K562 (cell line): Measurements from ENCODE around the gene FAM120B.

Experiments used
- CTCF ChIP-seq, 3 experiments: IDR thresholded peaks in 2 of 3; conservative IDR thresholded peaks in 1 of 3; 2 replicates each; pipeline ENCODE4 v1.5.1; 2011 to 2012; ENCODE audit warnings: low read length in 3 of 3, mild to moderate bottlenecking in 3 of 3, control low read depth in 2 of 3, improper control_type of control experiment in 1 of 3, inconsistent platforms in 1 of 3, low read depth in 1 of 3, mixed read lengths in 1 of 3, moderate library complexity in 1 of 3; ENCODE audit not compliant: insufficient read depth in 2 of 3
- DNMT1 ChIP-seq: fragments of 450-650 bp; IDR thresholded peaks from 2 replicates; pipeline ENCODE4 v1.6.1; 2016; ENCODE audit warnings: antibody characterized with exemption, mild to moderate bottlenecking
- MGA ChIP-seq: fragments of 450-650 bp; IDR thresholded peaks from 2 replicates; pipeline ENCODE4 v1.6.1; 2016; ENCODE audit warnings: mild to moderate bottlenecking, moderate library complexity
- RFX5 ChIP-seq: IDR thresholded peaks from 2 replicates; pipeline ENCODE4 v1.6.1; 2011; ENCODE audit warnings: low read depth, mild to moderate bottlenecking, improper control_type of control experiment, low read length
- ZNF518B ChIP-seq: fragments of 250-450 bp; sonication (Bioruptor Pico); IDR thresholded peaks from 2 replicates; pipeline ENCODE4 v1.5.0; 2021; ENCODE audit warnings: mild to moderate bottlenecking, moderate library complexity
- TF ChIP-seq, protein P1 (sequence below): sonication (generic); formaldehyde crosslinking; IDR thresholded peaks from 2 replicates; pipeline ENCODE4 v1.8.0; 2022; ENCODE audit warnings: missing genetic modification reagents, mild to moderate bottlenecking, moderate library complexity, borderline replicate concordance
- TF ChIP-seq, protein P2 (sequence below): fragments of 150-350 bp; IDR thresholded peaks from 2 replicates; pipeline ENCODE4 v1.6.1; 2014; ENCODE audit warnings: low read depth, mild to moderate bottlenecking, low read length, borderline replicate concordance

DNA sequence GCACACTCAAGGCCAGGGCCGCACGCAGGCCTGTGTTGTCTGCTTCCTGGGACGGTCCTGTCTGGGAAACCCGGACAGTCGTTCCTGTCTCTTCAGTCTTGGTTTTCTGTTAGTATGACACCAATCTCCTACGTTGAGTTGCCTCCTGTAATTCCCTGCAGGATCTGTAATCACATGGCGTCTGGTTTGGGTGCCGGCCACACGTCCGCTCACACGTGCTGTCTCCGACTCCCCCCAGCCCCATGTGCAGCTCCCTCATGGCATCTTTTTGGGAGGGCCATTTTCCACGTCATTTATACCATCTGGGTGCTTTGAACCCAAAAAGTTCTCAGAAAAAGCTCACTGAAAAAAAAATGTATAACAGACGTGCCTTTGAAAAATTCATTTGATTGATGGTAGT lies 38.9 kb upstream of the FAM120B start:
- TF ChIP-seq CTCF (IDR thresholded peaks at IDR 0.05 in 2 of 3, conservative IDR thresholded peaks at IDR 0.05 in 1 of 3; ENCODE audit: insufficient read depth in 2 of 3, low read depth in 1 of 3, low read length in 3 of 3) (no peak), DNMT1 (no peak), RFX5 (no peak), MGA (no peak), ZNF518B (CRISPR knock-in tag) (no peak)
- TF ChIP-seq, protein P1, sequence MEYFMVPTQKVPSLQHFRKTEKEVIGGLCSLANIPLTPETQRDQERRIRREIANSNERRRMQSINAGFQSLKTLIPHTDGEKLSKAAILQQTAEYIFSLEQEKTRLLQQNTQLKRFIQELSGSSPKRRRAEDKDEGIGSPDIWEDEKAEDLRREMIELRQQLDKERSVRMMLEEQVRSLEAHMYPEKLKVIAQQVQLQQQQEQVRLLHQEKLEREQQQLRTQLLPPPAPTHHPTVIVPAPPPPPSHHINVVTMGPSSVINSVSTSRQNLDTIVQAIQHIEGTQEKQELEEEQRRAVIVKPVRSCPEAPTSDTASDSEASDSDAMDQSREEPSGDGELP (CRISPR knock-in tag) = no peak
- TF ChIP-seq, protein P2, sequence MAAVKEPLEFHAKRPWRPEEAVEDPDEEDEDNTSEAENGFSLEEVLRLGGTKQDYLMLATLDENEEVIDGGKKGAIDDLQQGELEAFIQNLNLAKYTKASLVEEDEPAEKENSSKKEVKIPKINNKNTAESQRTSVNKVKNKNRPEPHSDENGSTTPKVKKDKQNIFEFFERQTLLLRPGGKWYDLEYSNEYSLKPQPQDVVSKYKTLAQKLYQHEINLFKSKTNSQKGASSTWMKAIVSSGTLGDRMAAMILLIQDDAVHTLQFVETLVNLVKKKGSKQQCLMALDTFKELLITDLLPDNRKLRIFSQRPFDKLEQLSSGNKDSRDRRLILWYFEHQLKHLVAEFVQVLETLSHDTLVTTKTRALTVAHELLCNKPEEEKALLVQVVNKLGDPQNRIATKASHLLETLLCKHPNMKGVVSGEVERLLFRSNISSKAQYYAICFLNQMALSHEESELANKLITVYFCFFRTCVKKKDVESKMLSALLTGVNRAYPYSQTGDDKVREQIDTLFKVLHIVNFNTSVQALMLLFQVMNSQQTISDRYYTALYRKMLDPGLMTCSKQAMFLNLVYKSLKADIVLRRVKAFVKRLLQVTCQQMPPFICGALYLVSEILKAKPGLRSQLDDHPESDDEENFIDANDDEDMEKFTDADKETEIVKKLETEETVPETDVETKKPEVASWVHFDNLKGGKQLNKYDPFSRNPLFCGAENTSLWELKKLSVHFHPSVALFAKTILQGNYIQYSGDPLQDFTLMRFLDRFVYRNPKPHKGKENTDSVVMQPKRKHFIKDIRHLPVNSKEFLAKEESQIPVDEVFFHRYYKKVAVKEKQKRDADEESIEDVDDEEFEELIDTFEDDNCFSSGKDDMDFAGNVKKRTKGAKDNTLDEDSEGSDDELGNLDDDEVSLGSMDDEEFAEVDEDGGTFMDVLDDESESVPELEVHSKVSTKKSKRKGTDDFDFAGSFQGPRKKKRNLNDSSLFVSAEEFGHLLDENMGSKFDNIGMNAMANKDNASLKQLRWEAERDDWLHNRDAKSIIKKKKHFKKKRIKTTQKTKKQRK = no peak
